GM12878 (cell line): ENCODE measurements around the gene PSMD11. TPM values are rescaled to one million over a fixed set of nuclear protein-coding genes. Genes with fewer than 3 reads are reported as not detected.

ENCODE experiments used
- ATAC-seq: fragments of 200-7000 bp; cut with Tn5 transposase; 3 replicates; pipeline ENCODE4 v1.9.1; 2020; ENCODE audit warnings: mild to moderate bottlenecking, moderate library complexity
- BruUV-seq: library from RNA; stranded (reverse); fragments of 400-500 nt; replicated peaks from 2 replicates; lab custom pipeline; 2021; lab: Mats Ljungman, UMichigan
- CTCF ChIA-PET: fragments of 300-600 bp; sonication (Branson Sonifier 250); formaldehyde crosslinking; extraction: SDS; loops from one replicate; lab custom pipeline; 2021; ENCODE audit warnings: inconsistent platforms; lab: Yijun Ruan, JAX
- POLR2A ChIA-PET: fragments of 350-600 bp; formaldehyde crosslinking; extraction: SDS; loops from one replicate; lab custom pipeline; 2021; ENCODE audit warnings: inconsistent platforms; lab: Charles Lee
- RAD21 ChIA-PET: fragments of 300-600 bp; sonication (Branson Sonifier 250); formaldehyde crosslinking; loops from one replicate; lab custom pipeline; 2023; ENCODE audit warnings: antibody characterized with exemption; ENCODE audit not compliant: unreplicated experiment; lab: Charles Lee
- SMC1A ChIA-PET: fragments of 300-600 bp; sonication (Branson Sonifier 250); formaldehyde crosslinking; loops from one replicate; lab custom pipeline; 2023; ENCODE audit not compliant: unreplicated experiment, uncharacterized antibody; lab: Charles Lee
- DNase-seq: peaks from one replicate; pipeline ENCODE4 v3.0.0-alpha.2; 2011; ENCODE audit warnings: low read depth, low spot score
- FAIRE-seq: peaks from 3 replicates; lab custom pipeline; 2011; peaks lifted over from hg19 to GRCh38; lab: Jason Lieb, UNC
- H2AFZ ChIP-seq: 2 replicates; pipeline ENCODE4 v1.6.0; 2011; ENCODE audit warnings: low read depth, low read length, control low read depth; ENCODE audit not compliant: control insufficient read depth
- H3K27ac ChIP-seq: 2 replicates; pipeline ENCODE4 v1.5.1; 2011; ENCODE audit warnings: control low read depth; ENCODE audit not compliant: control insufficient read depth, insufficient read depth
- H3K27me3 ChIP-seq, 2 experiments: replicated peaks in 1 of 2; 2 replicates each; pipeline versions ENCODE4 v1.6.0 to v1.6.1; 2011; ENCODE audit warnings: low read length in 1 of 2; ENCODE audit not compliant: control insufficient read depth in 2 of 2, insufficient read depth in 2 of 2
- H3K36me3 ChIP-seq, 2 experiments: 2 replicates each; pipeline ENCODE4 v1.5.1; 2011; ENCODE audit warnings: low read length in 1 of 2; ENCODE audit not compliant: control insufficient read depth in 2 of 2, insufficient read depth in 2 of 2
- H3K4me1 ChIP-seq: 2 replicates; pipeline ENCODE4 v1.6.1; 2011; ENCODE audit warnings: mild to moderate bottlenecking, low read length, moderate library complexity, mixed read lengths; ENCODE audit not compliant: control insufficient read depth, insufficient read depth
- H3K4me2 ChIP-seq: 2 replicates; pipeline ENCODE4 v1.6.0; 2011; ENCODE audit warnings: control low read depth; ENCODE audit not compliant: control insufficient read depth, insufficient read depth
- H3K4me3 ChIP-seq: fragments of 200-600 bp; sonication (generic); 2 replicates; pipeline ENCODE4 v1.5.1; 2016
- H3K79me2 ChIP-seq: 2 replicates; pipeline ENCODE4 v1.6.0; 2011; ENCODE audit warnings: low read length; ENCODE audit not compliant: control insufficient read depth, insufficient read depth
- H3K9ac ChIP-seq: 2 replicates; pipeline ENCODE4 v1.8.0; 2011; ENCODE audit warnings: low read length, control low read depth, mixed read lengths; ENCODE audit not compliant: control insufficient read depth, insufficient read depth
- H3K9me3 ChIP-seq: replicated peaks from 3 replicates; pipeline ENCODE4 v1.5.1; 2011; ENCODE audit warnings: mild to moderate bottlenecking, low read length; ENCODE audit not compliant: control insufficient read depth, insufficient read depth
- H4K20me1 ChIP-seq: 2 replicates; pipeline ENCODE4 v1.6.0; 2011; ENCODE audit not compliant: control insufficient read depth, insufficient read depth
- DPF2 ChIP-seq: fragments of 450-650 bp; IDR thresholded peaks from 2 replicates; pipeline ENCODE4 v1.6.1; 2017; ENCODE audit warnings: mild to moderate bottlenecking
- EGR1 ChIP-seq, 2 experiments: IDR thresholded peaks; 1 replicate in 1 of 2; 2 replicates in 1 of 2; pipeline ENCODE4 v1.6.1; 2011 to 2012; ENCODE audit warnings: low read depth in 2 of 2, low read length in 2 of 2, borderline replicate concordance in 1 of 2, mild to moderate bottlenecking in 1 of 2, moderate library complexity in 1 of 2
- MTA2 ChIP-seq: fragments of 450-650 bp; IDR thresholded peaks from 2 replicates; pipeline ENCODE4 v1.6.1; 2016; ENCODE audit warnings: low read depth, mild to moderate bottlenecking, moderate library complexity
- NFYA ChIP-seq: IDR thresholded peaks from 2 replicates; pipeline ENCODE4 v1.6.1; 2011; ENCODE audit warnings: low read depth, mild to moderate bottlenecking, low read length, improper control_type of control experiment, borderline replicate concordance
- PML ChIP-seq: IDR thresholded peaks from 2 replicates; pipeline ENCODE4 v1.6.1; 2012; ENCODE audit warnings: low read length, inconsistent platforms
- SRF ChIP-seq, 2 experiments: IDR thresholded peaks; 2 replicates each; pipeline ENCODE4 v1.6.1; 2011; ENCODE audit warnings: low read depth in 2 of 2, low read length in 2 of 2, mild to moderate bottlenecking in 1 of 2, moderate library complexity in 1 of 2
- ZNF217 ChIP-seq: fragments of 450-650 bp; IDR thresholded peaks from 2 replicates; pipeline ENCODE4 v1.6.1; 2017; ENCODE audit warnings: antibody characterized with exemption, mild to moderate bottlenecking
- WGBS: methylation state at CpG from one replicate; pipeline ENCODE4 v1.1.6; 2016; ENCODE audit warnings: low lambda C conversion rate; ENCODE audit not compliant: insufficient replicate concordance, insufficient coverage; ENCODE audit errors: missing lambda C conversion rate; 5-methylcytosine and 5-hydroxymethylcytosine counted together
- in situ Hi-C: fragments of 300-500 bp; cut with MboI; formaldehyde crosslinking; loops from 9 replicates; pipeline ENCODE4 v1.14.3; 2018; ENCODE audit warnings: mixed read lengths
- intact Hi-C: fragments of 100-400 bp; cut with micrococcal nuclease; formaldehyde crosslinking; loops from one replicate; pipeline ENCODE4 v1.14.2; 2022; ENCODE audit not compliant: unreplicated experiment
- polyA plus RNA-seq, 11 experiments: library from polyadenylated mRNA; depleted of rRNA in 4 of 11; unstranded in 6 of 11; stranded (reverse) in 5 of 11; fragments of >200 nt; fragmentation: Nextera tagmentation in 4 of 11; fragmentation: Illumina TruSeq in 1 of 11; extraction: Ambion mirVana in 4 of 11; extraction: Trizol in 1 of 11; gene quantifications; 1 replicate in 1 of 11; 2 replicates in 10 of 11; pipeline versions ENCODE4 v1.2.1 to v1.2.3, GENCODE V29; 2011 to 2016; ENCODE audit warnings: inconsistent platforms in 2 of 11, missing spikeins in 2 of 11, low read depth in 1 of 11
- total RNA-seq, 4 experiments: library from RNA; depleted of rRNA in 3 of 4; stranded (reverse); fragments of >200 nt in 3 of 4; fragmentation: Illumina TruSeq in 1 of 4; extraction: Trizol in 1 of 4; gene quantifications; 2 replicates each; pipeline versions ENCODE4 v1.2.1 to v1.2.3, GENCODE V29; 2013 to 2021
- TF ChIP-seq, protein P1 (sequence below): fragments of 450-650 bp; IDR thresholded peaks from 2 replicates; pipeline ENCODE4 v1.6.1; 2018; ENCODE audit warnings: mild to moderate bottlenecking, low read depth, moderate library complexity; ENCODE audit not compliant: partially characterized antibody
- TF ChIP-seq, protein P2 (sequence below): IDR thresholded peaks from 2 replicates; pipeline ENCODE4 v1.6.1; 2012; ENCODE audit warnings: low read depth, low read length, improper control_type of control experiment
- TF ChIP-seq, protein P3 (sequence below): IDR thresholded peaks from 2 replicates; pipeline ENCODE4 v1.6.1; 2012; ENCODE audit warnings: mild to moderate bottlenecking, low read depth, low read length

Gene PSMD11
- total and polyA plus RNA-seq, 10 of the 15 experiments (the other 5 are each of a cell fraction or from before 2014, with no cell fraction given): 84.1 to 319 (median 120) TPM

DNA sequence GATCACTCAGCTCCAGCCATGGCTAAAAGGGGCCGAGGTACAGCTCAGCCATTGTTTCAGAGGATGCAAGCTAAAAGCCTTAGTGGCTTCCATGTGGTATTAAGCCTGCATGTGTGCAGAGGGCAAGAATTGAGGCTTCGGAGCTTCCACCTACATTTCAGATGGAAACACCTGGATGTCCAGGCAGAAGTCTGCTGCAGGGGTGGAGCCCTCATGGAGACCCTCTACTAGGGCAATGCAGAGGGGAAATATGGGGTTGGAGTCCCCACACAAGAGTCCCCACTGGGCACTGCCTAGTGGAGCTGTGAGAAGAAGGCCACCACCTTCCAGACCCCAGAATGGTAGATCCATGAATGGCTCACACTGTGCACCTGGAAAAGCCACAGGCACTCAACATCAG is 14.7 kb upstream of the PSMD11 start:
- BruUV-seq: no TSS peak
- H3K27ac ChIP-seq: no peak overlapping the region
- no peak overlapping the region for H3K4me2 ChIP-seq
- 34% methylated on average over 2 of the region's 2 CpGs for WGBS
- ATAC-seq (no peak), DNase-seq (no peak), FAIRE-seq (no peak)
- intact Hi-C loops (no loop called here), in situ Hi-C loops (no loop called here)
- peaks cover 7% of the 10 kb centered on the region; the same call in 1 of the 3 replicates for H3K9me3 ChIP-seq
- ChIA-PET POLR2A (no interaction called here), CTCF (no interaction called here), SMC1A (interaction anchor here (0.5 kb wide), 1 partner anchor 63 kb away, joined by 3 read pairs; no protein-coding TSS in a partner anchor), RAD21 (no interaction called here)
- no peaks in the 10 kb centered on the region for H3K36me3 ChIP-seq
- no peaks in the 10 kb centered on the region for H3K79me2 ChIP-seq
- TF ChIP-seq DPF2 (no peak), EGR1 (IDR thresholded peaks at IDR 0.05; ENCODE audit: borderline replicate concordance in 1 of 2, low read depth in 2 of 2, low read length in 2 of 2) (no peak)
- H3K4me3 ChIP-seq: no peak overlapping the region
- H3K4me1 ChIP-seq: no peaks in the 10 kb centered on the region
- no peaks in the 10 kb centered on the region for H3K27me3 ChIP-seq
- no peak overlapping the region for H2AFZ ChIP-seq
- H3K9ac ChIP-seq: no peak overlapping the region
- no peaks in the 10 kb centered on the region for H4K20me1 ChIP-seq

DNA sequence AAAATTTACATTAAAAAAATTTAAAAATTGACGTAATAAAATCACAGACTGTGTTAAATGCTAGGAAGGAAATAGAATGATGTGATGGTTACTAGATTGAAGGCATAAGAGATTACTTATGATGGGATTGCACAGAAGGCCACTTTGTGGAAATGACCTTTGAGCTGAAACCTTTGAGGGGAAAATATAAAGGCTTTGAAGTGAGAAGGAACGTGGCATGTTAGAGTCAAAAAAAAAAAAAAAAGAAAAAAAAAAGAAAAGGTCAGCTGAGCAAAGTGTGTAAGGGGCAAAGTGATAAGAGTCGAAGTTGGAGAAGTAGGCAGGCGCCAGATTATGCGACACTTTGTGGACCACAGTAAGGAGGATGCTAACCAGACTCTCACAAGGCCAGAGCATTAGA is 3.6 kb upstream of the PSMD11 start:
- no peak for ATAC-seq
- Histone ChIP-seq H3K9ac (no peak overlapping the region), H3K4me2 (no peak overlapping the region), H3K36me3 (no peaks in the 10 kb centered on the region), H4K20me1 (no peaks in the 10 kb centered on the region), H2AFZ (no peak overlapping the region), H3K27me3 (no peaks in the 10 kb centered on the region), H3K4me3 (no peak overlapping the region), H3K9me3 (no peaks in the 10 kb centered on the region; the same call in 1 of the 3 replicates), H3K4me1 (peaks cover 3% of the 10 kb centered on the region), H3K27ac (no peak overlapping the region), H3K79me2 (peaks cover 14% of the 10 kb centered on the region)
- intact Hi-C loops (no loop called here), in situ Hi-C loops (no loop called here)
- RAD21 ChIA-PET: no interaction called here
- POLR2A ChIA-PET: no interaction called here
- BruUV-seq: no TSS peak
- FAIRE-seq: no peak
- CTCF ChIA-PET: interaction anchor here (0.6 to 1.5 kb wide), 3 partner anchors 21 to 1158 kb away, joined by 3 to 6 read pairs (median 3); no protein-coding TSS in a partner anchor
- WGBS: 57% methylated on average over 5 of the region's 5 CpGs
- SMC1A ChIA-PET: no interaction called here
- DNase-seq: no peak
- no peak for TF ChIP-seq MTA2
- no peak for TF ChIP-seq NFYA
- TF ChIP-seq, protein P1, sequence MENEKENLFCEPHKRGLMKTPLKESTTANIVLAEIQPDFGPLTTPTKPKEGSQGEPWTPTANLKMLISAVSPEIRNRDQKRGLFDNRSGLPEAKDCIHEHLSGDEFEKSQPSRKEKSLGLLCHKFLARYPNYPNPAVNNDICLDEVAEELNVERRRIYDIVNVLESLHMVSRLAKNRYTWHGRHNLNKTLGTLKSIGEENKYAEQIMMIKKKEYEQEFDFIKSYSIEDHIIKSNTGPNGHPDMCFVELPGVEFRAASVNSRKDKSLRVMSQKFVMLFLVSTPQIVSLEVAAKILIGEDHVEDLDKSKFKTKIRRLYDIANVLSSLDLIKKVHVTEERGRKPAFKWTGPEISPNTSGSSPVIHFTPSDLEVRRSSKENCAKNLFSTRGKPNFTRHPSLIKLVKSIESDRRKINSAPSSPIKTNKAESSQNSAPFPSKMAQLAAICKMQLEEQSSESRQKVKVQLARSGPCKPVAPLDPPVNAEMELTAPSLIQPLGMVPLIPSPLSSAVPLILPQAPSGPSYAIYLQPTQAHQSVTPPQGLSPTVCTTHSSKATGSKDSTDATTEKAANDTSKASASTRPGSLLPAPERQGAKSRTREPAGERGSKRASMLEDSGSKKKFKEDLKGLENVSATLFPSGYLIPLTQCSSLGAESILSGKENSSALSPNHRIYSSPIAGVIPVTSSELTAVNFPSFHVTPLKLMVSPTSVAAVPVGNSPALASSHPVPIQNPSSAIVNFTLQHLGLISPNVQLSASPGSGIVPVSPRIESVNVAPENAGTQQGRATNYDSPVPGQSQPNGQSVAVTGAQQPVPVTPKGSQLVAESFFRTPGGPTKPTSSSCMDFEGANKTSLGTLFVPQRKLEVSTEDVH: no peak
- TF ChIP-seq ZNF217: no peak
- TF ChIP-seq, protein P2, sequence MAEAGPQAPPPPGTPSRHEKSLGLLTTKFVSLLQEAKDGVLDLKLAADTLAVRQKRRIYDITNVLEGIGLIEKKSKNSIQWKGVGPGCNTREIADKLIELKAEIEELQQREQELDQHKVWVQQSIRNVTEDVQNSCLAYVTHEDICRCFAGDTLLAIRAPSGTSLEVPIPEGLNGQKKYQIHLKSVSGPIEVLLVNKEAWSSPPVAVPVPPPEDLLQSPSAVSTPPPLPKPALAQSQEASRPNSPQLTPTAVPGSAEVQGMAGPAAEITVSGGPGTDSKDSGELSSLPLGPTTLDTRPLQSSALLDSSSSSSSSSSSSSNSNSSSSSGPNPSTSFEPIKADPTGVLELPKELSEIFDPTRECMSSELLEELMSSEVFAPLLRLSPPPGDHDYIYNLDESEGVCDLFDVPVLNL: no peak
- TF ChIP-seq, protein P3, sequence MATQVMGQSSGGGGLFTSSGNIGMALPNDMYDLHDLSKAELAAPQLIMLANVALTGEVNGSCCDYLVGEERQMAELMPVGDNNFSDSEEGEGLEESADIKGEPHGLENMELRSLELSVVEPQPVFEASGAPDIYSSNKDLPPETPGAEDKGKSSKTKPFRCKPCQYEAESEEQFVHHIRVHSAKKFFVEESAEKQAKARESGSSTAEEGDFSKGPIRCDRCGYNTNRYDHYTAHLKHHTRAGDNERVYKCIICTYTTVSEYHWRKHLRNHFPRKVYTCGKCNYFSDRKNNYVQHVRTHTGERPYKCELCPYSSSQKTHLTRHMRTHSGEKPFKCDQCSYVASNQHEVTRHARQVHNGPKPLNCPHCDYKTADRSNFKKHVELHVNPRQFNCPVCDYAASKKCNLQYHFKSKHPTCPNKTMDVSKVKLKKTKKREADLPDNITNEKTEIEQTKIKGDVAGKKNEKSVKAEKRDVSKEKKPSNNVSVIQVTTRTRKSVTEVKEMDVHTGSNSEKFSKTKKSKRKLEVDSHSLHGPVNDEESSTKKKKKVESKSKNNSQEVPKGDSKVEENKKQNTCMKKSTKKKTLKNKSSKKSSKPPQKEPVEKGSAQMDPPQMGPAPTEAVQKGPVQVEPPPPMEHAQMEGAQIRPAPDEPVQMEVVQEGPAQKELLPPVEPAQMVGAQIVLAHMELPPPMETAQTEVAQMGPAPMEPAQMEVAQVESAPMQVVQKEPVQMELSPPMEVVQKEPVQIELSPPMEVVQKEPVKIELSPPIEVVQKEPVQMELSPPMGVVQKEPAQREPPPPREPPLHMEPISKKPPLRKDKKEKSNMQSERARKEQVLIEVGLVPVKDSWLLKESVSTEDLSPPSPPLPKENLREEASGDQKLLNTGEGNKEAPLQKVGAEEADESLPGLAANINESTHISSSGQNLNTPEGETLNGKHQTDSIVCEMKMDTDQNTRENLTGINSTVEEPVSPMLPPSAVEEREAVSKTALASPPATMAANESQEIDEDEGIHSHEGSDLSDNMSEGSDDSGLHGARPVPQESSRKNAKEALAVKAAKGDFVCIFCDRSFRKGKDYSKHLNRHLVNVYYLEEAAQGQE: no peak
- TF ChIP-seq PML: no peak
- no peak for TF ChIP-seq SRF (IDR thresholded peaks at IDR 0.05; ENCODE audit: low read depth in 2 of 2, low read length in 2 of 2)
